GM23338 (cell line): ENCODE data around the gene PPP4R2. TPM values are rescaled to one million over a fixed set of nuclear protein-coding genes. Genes with fewer than 3 reads are reported as not detected.

Source experiments
- ATAC-seq: fragments of 200-7000 bp; cut with Tn5 transposase; 3 replicates; pipeline ENCODE4 v1.9.1; 2020
- DNase-seq: peaks from one replicate; pipeline ENCODE4 v3.0.0-alpha.2; 2015; ENCODE audit warnings: low spot score
- H2AFZ ChIP-seq: fragments of 200-600 bp; sonication (generic); 2 replicates; pipeline ENCODE4 v1.8.0; 2016; ENCODE audit warnings: antibody characterized with exemption, mild to moderate bottlenecking, moderate library complexity
- H3F3A ChIP-seq: fragments of 200-600 bp; sonication (generic); replicated peaks from 2 replicates; pipeline ENCODE4 v1.8.0; 2017; ENCODE audit warnings: antibody characterized with exemption, mixed run types, low read depth
- H3K27ac ChIP-seq: fragments of 200-600 bp; sonication (generic); 2 replicates; pipeline ENCODE4 v1.6.1; 2016; ENCODE audit warnings: low read depth
- H3K27me3 ChIP-seq: fragments of 200-600 bp; sonication (generic); 2 replicates; pipeline ENCODE4 v1.8.0; 2016; ENCODE audit warnings: mild to moderate bottlenecking, mixed run types, moderate library complexity; ENCODE audit not compliant: insufficient read depth
- H3K36me3 ChIP-seq: fragments of 200-600 bp; sonication (generic); 2 replicates; pipeline ENCODE4 v1.8.0; 2016; ENCODE audit warnings: mild to moderate bottlenecking; ENCODE audit not compliant: insufficient read depth
- H3K4me1 ChIP-seq: fragments of 200-600 bp; sonication (generic); 2 replicates; pipeline ENCODE4 v1.8.0; 2016; ENCODE audit warnings: mild to moderate bottlenecking, moderate library complexity; ENCODE audit not compliant: insufficient read depth
- H3K4me2 ChIP-seq: fragments of 200-600 bp; sonication (generic); 2 replicates; pipeline ENCODE4 v1.7.1; 2017; ENCODE audit warnings: mixed run types
- H3K4me3 ChIP-seq: fragments of 200-600 bp; sonication (generic); 2 replicates; pipeline ENCODE4 v1.6.1; 2016; ENCODE audit warnings: mixed run types
- H3K79me2 ChIP-seq: fragments of 200-600 bp; sonication (generic); replicated peaks from 2 replicates; pipeline ENCODE4 v1.8.0; 2017; ENCODE audit warnings: mild to moderate bottlenecking; ENCODE audit not compliant: insufficient read depth
- H3K9me2 ChIP-seq: fragments of 200-600 bp; sonication (generic); 2 replicates; pipeline ENCODE4 v1.8.0; 2017; ENCODE audit not compliant: insufficient read depth
- H4K20me1 ChIP-seq: fragments of 200-600 bp; sonication (generic); replicated peaks from 2 replicates; pipeline ENCODE4 v1.8.0; 2017; ENCODE audit warnings: mild to moderate bottlenecking; ENCODE audit not compliant: insufficient read depth
- H3K27ac Mint-ChIP-seq: 2 replicates; pipeline ENCODE4 v1.8.0; 2020; ENCODE audit warnings: inconsistent platforms, mild to moderate bottlenecking, moderate library complexity, mixed read lengths
- H3K27me3 Mint-ChIP-seq: 3 replicates; pipeline ENCODE4 v1.8.0; 2022; ENCODE audit warnings: low read depth, mild to moderate bottlenecking, moderate library complexity, mixed read lengths, inconsistent platforms; ENCODE audit not compliant: insufficient read depth, poor library complexity
- H3K36me3 Mint-ChIP-seq: 3 replicates; pipeline ENCODE4 v1.8.0; 2021; ENCODE audit warnings: low read depth, mild to moderate bottlenecking, inconsistent platforms, moderate library complexity, mixed read lengths
- H3K4me1 Mint-ChIP-seq: 3 replicates; pipeline ENCODE4 v1.8.0; 2020; ENCODE audit warnings: mild to moderate bottlenecking, inconsistent platforms, mixed read lengths
- H3K4me3 Mint-ChIP-seq: 3 replicates; pipeline ENCODE4 v1.8.0; 2021; ENCODE audit warnings: moderate library complexity, mild to moderate bottlenecking, inconsistent platforms, mixed read lengths
- H3K9me3 Mint-ChIP-seq: 3 replicates; pipeline ENCODE4 v1.8.0; 2020; ENCODE audit warnings: moderate library complexity, mild to moderate bottlenecking, inconsistent platforms, mixed read lengths
- CREB1 ChIP-seq: fragments of 250-450 bp; sonication (Bioruptor Pico); IDR thresholded peaks from 2 replicates; pipeline ENCODE4 v1.5.0; 2020; ENCODE audit warnings: low read depth, mild to moderate bottlenecking, moderate library complexity
- EZH2 ChIP-seq: fragments of 200-600 bp; sonication (generic); IDR thresholded peaks from one replicate; pipeline ENCODE4 v1.8.0; 2017; ENCODE audit warnings: antibody characterized with exemption, mild to moderate bottlenecking, low read depth; ENCODE audit not compliant: unreplicated experiment
- JUNB ChIP-seq: IDR thresholded peaks from one replicate; pipeline ENCODE4 v1.6.1; 2016; ENCODE audit warnings: antibody characterized with exemption; ENCODE audit not compliant: unreplicated experiment
- NANOG ChIP-seq: IDR thresholded peaks from 2 replicates; pipeline ENCODE4 v1.6.1; 2016; ENCODE audit warnings: antibody characterized with exemption, borderline replicate concordance
- POLR2AphosphoS5 ChIP-seq: IDR thresholded peaks from 2 replicates; pipeline ENCODE4 v1.6.1; 2016; ENCODE audit warnings: antibody characterized with exemption, low read depth
- REST ChIP-seq: IDR thresholded peaks from one replicate; pipeline ENCODE4 v1.6.1; 2018; ENCODE audit warnings: antibody characterized with exemption; ENCODE audit not compliant: unreplicated experiment
- STAT1 ChIP-seq: IDR thresholded peaks from one replicate; pipeline ENCODE4 v1.6.1; 2016; ENCODE audit warnings: antibody characterized with exemption; ENCODE audit not compliant: unreplicated experiment
- ZNF114 ChIP-seq: fragments of 250-450 bp; sonication (Bioruptor Pico); IDR thresholded peaks from 2 replicates; pipeline ENCODE4 v1.5.0; 2020; ENCODE audit warnings: mild to moderate bottlenecking, moderate library complexity
- ZNF331 ChIP-seq: fragments of 250-450 bp; sonication (Bioruptor Pico); IDR thresholded peaks from 2 replicates; pipeline ENCODE4 v1.5.0; 2020; ENCODE audit warnings: low read depth, mild to moderate bottlenecking, moderate library complexity
- polyA plus RNA-seq: library from polyadenylated mRNA; unstranded; fragments of >200 nt; fragmentation: Nextera tagmentation; extraction: Ambion mirVana; gene quantifications from 2 replicates; pipeline ENCODE4 v1.2.1, GENCODE V29; 2016
- total RNA-seq: library from RNA; depleted of rRNA; stranded (reverse); fragments of >200 nt; shearing (Covaris generic); gene quantifications from 2 replicates; pipeline ENCODE4 v1.2.3, GENCODE V29; 2014
- TF ChIP-seq, protein P1 (sequence below): fragments of 250-450 bp; sonication (Bioruptor Pico); IDR thresholded peaks from 2 replicates; pipeline ENCODE4 v1.5.0; 2020; ENCODE audit warnings: mild to moderate bottlenecking, moderate library complexity
- TF ChIP-seq, protein P2 (sequence below): IDR thresholded peaks from 2 replicates; pipeline ENCODE4 v1.6.1; 2016; ENCODE audit warnings: antibody characterized with exemption

PPP4R2 gene
- total and polyA plus RNA-seq, 2 experiments from 2014 or later, result 62.7 to 117 TPM

DNA sequence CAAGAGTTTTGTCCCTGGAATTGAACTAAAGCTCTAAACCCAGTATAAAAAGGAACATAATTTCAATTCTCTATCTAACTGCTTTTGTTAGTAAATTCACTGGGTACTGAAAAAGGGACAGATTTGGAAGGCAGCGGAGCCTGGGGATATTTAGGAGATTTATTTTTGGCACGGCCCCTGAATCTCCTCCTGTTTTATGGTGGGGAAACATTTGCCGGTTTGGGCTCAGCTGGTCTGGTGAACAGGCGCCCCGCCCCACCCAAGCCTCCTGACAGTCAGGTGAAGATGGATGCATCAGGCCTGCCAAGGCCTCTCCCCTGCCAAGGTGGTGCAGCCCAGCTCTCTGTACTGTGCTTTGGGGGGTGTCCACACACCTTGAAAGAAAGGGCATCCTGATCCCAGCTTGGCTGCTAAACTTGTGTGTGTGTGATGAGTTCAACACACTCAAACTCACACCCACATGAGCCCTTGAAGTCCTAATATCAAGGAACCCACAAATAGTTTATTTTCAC is 111.1 kb downstream of the PPP4R2 start (continued):
- TF ChIP-seq REST (no peak), POLR2AphosphoS5 (no peak), EZH2 (no peak), NANOG (no peak), STAT1 (no peak)

DNA sequence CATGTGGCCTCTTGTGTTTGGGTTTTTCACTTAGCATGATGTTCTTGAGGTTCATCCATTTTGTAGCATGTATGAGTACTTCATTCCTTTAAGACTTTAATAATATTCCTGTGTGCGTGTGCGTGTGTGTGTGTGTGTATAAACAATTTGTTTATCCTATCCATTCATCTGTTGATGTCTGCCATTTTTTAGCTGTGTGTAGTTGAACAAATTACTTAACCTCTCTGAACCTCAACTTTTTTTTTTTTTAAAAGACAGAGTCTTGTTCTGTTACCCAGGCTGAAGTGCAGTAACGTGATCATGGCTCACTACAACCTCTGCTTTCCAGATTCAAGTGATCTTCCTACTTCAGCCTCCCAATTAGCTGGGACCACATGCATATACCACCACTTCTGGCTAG is 112.1 kb downstream of the PPP4R2 start:
- Histone ChIP-seq H3K36me3 (no peaks in the 10 kb centered on the region), H3K79me2 (no peaks in the 10 kb centered on the region), H4K20me1 (no peaks in the 10 kb centered on the region), H3K27me3 (no peaks in the 10 kb centered on the region), H3K27ac (no peak overlapping the region), H3K4me1 (no peaks in the 10 kb centered on the region), H3K4me2 (no peak overlapping the region), H3F3A (no peaks in the 10 kb centered on the region), H2AFZ (no peak overlapping the region), H3K9me2 (0 out of 2 replicates have a peak, but pooled peaks cover 5% of the 10 kb centered on the region), H3K4me3 (no peak overlapping the region)
- H3K4me1 Mint-ChIP-seq, result peaks cover 3% of the 10 kb centered on the region; the same call in 2 of the 3 replicates
- no peak for ATAC-seq
- H3K9me3 Mint-ChIP-seq, result no peaks in the 10 kb centered on the region
- peaks cover 8% of the 10 kb centered on the region for H3K27me3 Mint-ChIP-seq
- DNase-seq, result no peak
- no peaks in the 10 kb centered on the region for H3K36me3 Mint-ChIP-seq
- TF ChIP-seq ZNF114 (CRISPR knock-in tag) (no peak), POLR2AphosphoS5 (no peak), CREB1 (CRISPR knock-in tag) (no peak), ZNF331 (CRISPR knock-in tag) (no peak), NANOG (no peak), JUNB (no peak), EZH2 (no peak)
- TF ChIP-seq, protein P1, sequence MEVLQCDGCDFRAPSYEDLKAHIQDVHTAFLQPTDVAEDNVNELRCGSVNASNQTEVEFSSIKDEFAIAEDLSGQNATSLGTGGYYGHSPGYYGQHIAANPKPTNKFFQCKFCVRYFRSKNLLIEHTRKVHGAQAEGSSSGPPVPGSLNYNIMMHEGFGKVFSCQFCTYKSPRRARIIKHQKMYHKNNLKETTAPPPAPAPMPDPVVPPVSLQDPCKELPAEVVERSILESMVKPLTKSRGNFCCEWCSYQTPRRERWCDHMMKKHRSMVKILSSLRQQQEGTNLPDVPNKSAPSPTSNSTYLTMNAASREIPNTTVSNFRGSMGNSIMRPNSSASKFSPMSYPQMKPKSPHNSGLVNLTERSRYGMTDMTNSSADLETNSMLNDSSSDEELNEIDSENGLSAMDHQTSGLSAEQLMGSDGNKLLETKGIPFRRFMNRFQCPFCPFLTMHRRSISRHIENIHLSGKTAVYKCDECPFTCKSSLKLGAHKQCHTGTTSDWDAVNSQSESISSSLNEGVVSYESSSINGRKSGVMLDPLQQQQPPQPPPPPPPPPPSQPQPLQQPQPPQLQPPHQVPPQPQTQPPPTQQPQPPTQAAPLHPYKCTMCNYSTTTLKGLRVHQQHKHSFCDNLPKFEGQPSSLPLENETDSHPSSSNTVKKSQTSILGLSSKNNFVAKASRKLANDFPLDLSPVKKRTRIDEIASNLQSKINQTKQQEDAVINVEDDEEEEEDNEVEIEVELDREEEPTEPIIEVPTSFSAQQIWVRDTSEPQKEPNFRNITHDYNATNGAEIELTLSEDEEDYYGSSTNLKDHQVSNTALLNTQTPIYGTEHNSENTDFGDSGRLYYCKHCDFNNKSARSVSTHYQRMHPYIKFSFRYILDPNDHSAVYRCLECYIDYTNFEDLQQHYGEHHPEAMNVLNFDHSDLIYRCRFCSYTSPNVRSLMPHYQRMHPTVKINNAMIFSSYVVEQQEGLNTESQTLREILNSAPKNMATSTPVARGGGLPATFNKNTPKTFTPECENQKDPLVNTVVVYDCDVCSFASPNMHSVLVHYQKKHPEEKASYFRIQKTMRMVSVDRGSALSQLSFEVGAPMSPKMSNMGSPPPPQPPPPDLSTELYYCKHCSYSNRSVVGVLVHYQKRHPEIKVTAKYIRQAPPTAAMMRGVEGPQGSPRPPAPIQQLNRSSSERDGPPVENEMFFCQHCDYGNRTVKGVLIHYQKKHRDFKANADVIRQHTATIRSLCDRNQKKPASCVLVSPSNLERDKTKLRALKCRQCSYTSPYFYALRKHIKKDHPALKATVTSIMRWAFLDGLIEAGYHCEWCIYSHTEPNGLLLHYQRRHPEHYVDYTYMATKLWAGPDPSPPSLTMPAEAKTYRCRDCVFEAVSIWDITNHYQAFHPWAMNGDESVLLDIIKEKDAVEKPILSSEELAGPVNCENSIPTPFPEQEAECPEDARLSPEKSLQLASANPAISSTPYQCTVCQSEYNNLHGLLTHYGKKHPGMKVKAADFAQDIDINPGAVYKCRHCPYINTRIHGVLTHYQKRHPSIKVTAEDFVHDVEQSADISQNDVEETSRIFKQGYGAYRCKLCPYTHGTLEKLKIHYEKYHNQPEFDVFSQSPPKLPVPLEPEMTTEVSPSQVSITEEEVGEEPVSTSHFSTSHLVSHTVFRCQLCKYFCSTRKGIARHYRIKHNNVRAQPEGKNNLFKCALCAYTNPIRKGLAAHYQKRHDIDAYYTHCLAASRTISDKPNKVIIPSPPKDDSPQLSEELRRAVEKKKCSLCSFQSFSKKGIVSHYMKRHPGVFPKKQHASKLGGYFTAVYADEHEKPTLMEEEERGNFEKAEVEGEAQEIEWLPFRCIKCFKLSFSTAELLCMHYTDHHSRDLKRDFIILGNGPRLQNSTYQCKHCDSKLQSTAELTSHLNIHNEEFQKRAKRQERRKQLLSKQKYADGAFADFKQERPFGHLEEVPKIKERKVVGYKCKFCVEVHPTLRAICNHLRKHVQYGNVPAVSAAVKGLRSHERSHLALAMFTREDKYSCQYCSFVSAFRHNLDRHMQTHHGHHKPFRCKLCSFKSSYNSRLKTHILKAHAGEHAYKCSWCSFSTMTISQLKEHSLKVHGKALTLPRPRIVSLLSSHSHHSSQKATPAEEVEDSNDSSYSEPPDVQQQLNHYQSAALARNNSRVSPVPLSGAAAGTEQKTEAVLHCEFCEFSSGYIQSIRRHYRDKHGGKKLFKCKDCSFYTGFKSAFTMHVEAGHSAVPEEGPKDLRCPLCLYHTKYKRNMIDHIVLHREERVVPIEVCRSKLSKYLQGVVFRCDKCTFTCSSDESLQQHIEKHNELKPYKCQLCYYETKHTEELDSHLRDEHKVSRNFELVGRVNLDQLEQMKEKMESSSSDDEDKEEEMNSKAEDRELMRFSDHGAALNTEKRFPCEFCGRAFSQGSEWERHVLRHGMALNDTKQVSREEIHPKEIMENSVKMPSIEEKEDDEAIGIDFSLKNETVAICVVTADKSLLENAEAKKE (CRISPR knock-in tag), result no peak
- TF ChIP-seq, protein P2, sequence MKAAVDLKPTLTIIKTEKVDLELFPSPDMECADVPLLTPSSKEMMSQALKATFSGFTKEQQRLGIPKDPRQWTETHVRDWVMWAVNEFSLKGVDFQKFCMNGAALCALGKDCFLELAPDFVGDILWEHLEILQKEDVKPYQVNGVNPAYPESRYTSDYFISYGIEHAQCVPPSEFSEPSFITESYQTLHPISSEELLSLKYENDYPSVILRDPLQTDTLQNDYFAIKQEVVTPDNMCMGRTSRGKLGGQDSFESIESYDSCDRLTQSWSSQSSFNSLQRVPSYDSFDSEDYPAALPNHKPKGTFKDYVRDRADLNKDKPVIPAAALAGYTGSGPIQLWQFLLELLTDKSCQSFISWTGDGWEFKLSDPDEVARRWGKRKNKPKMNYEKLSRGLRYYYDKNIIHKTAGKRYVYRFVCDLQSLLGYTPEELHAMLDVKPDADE, result no peak
- H3K4me3 Mint-ChIP-seq, result no peak overlapping the region
- H3K27ac Mint-ChIP-seq, result no peak overlapping the region
